Skin epidermis (tissue), 12 donors: ENCODE measurements around the gene BCL7C.
A peak's percentile ranks its signal among the peaks of the same experiment; 100 is the strongest.

Source experiments
- H3K27ac ChIP-seq, 21 experiments: fragments of 200-600 bp; sonication (generic) in 11 of 21; one replicate each; pipeline ENCODE4 v1.5.0; 2020; ENCODE audit warnings: mild to moderate bottlenecking in 3 of 21, inconsistent platforms in 2 of 21, moderate library complexity in 2 of 21
- H3K4me3 ChIP-seq, 7 experiments: fragments of 200-600 bp; sonication (generic) in 2 of 7; one replicate each; pipeline ENCODE4 v1.5.0; 2020; ENCODE audit warnings: inconsistent platforms in 2 of 7, mild to moderate bottlenecking in 2 of 7, moderate library complexity in 1 of 7

BCL7C gene

DNA sequence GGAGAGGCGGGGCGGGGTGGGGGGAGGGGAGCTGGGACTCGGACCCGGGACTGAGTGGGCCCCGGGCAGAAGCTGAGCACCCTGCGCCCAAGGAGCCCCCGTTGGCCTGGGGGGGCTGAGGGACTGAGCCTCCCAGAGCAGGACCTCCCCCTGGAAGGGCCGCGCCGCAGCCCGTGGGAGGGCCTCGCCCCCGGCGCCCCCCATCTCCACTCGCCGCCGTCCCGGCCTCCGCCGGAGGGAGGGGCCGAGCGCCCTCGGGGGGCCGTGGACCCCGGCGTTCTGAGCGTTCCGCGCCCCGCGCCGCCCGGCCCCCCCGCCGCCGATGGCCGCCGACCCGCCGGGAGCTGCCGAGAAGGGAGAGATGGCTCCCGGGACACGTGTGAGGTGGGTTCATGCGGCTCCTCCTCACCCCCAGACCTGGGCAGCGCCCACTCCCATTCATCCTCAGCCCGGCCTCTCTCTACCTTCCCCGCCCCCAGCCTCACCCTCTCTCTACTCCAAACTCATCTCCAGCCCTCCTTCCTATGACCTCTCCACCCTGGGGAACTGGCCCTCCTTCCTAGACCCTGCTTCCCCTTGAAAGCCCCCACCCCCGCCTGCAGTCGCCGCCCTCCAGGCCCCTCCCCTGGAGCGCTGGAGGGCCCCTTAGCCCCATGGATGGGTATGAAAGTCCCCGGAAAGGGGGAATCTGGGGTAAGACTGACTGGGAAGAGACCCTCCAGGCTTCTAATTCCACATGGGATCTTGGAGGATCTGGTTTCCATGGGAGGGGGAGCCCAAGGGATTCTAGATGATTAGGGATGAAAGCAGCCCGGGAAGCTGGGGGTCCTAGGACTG lies 30.4 kb upstream of the BCL7C start:
- peak overlapping the region; percentile 67 to 91 (median 73) for H3K4me3 ChIP-seq
- H3K27ac ChIP-seq: peak overlapping the region; percentile 47 to 96 (median 91)

DNA sequence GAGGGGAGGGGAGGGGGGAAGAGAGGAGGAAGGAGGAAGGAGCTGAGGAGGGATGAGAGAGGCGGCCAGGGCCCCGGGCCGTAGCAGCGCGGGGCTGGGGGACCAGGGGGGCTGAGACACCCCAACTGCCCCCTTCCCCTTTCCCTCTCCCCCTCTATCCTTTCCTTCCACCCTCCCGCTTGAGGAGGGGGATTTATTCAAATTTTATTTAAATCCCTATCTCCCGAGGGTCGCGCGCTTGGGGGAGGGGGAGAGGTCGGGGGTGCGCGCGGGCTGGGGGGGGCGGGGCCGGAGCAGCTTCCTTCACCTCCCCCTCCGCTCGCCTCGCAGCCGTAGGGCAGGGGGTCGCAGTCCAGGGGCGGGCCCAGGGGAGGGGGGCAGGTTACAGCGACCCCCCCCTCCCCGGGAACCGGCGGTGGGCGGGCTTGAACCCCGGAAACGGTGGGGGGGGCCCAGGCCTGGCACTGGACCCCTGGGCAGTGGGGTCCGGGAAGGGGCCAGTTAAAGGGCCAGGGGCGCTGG lies 29.7 kb upstream of the BCL7C start, which contains the start of gene FBXL19:
Gene FBXL19, plus strand, starts transcription at position 19 of the 522 bp plus-strand sequence. CDS start 2,183 bp downstream, outside the sequence.
- H3K27ac ChIP-seq: peak within 1 kb of the TSS; percentile 47 to 96 (median 91)

DNA sequence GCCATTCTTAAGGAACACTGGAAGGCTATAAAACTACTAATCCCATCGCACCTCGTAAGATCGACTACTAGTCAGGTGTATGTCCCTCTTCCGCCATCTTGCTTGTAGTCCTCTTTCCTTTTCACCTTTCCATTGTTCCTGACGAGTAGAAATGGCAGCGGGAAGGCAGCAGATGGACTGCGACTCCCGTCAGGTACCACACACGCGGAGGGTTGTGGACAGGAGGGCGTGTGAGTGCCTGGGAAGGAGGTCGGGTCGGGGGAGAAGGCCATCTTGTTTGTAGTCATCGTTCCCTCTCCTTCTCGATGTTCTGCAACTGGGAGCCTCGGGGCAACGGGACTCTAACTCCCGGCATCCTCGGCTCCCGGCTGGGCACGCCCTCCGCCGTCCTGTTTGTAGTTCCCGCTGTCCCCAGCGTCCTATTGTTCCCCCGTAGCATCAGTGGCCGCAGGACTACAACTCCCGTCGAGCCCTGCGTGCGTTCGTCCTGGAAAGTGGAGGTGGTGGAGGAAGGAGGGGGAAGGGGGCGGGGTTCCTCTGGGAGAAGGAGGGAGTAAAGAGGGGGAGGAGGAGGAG lies 29.2 kb upstream of the BCL7C start:
- Histone ChIP-seq H3K27ac (peak overlapping the region; percentile 24 to 96 (median 91)), H3K4me3 (peak overlapping the region; percentile 67 to 91 (median 73))

More for the DNA sequence above, 29.7 kb upstream of the BCL7C start, which contains the start of gene FBXL19:
- H3K4me3 ChIP-seq: peak within 1 kb of the TSS; percentile 67 to 91 (median 73)

DNA sequence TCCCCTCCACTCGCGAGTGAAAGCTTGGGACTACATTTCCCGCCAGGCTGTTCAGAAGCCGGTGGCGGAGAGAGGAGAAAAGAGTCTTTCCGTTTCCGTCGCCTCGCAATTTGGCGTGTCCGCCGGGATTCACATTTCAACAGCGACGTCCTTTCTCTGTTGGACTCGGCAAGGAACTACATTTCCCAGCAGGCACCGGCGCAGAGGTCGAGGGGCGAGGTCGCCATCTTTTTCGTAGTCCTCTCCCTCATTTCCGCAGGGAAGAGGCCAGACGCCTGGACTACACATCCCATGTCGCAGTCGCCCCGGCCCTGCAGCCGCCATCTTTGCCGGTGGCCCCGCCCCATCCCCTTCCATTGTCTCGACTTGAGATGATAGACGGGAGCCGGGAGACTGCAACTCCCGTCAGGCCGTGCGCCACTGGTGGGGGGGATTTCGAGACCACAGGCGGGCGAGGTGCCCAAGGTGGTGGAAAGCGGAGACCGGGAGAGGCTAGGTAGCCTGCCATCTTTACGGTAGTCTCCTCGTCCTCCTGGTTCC lies 28.6 kb upstream of the BCL7C start:
- H3K27ac ChIP-seq: peak overlapping the region; percentile 24 to 96 (median 91)
- peak overlapping the region; percentile 48 to 91 (median 73) for H3K4me3 ChIP-seq

DNA sequence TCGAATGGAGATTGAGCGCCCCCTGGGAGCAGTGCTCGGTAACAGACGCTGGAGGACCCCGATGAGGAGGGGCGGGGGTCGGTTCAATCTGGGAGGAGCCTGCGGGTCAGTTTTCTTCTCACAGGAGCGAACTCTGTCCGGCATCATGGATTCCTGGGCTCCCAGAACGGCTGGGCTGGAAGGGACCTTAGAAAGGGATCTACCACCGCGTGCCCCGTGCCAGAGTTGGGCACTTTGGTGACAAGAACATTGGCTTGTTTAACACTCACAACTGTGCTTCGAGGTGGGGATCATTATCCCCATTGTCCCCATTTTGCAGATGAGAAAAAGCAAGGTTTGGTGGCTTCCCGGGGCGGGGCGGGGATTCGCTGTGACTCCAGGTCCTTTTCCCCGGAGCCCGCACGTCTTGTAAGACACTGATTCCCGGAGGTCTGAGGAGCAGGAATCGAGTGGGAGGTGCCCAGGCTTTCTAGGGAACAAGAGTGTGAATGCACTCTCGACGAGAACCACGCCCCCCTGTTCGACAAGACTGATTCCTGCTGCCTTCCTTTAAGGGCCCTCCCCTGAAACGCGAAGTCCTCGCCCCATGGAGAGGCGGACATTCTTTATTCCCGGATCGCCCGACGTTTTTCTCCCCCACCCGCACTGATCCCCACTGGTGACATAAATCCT lies 28.0 kb upstream of the BCL7C start:
- Histone ChIP-seq H3K4me3 (peak overlapping the region; percentile 45 to 91 (median 67)), H3K27ac (peak overlapping the region in 20 of 21 experiments; percentile 5 to 96 (median 87))

DNA sequence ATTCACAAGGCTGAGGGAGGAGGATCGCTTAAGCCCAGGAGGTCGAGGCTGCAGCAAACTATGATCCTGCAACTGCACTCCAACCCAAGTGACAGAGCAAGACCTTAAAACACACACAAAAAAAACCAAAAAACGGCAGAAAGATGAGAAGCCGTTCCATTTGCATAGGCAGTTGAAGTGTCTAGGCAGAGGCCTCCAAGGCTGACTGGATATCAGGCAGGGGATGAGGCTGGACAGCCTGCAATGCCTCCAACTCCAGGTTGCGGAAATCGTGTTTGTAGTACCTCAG lies 27.5 kb upstream of the BCL7C start:
- Histone ChIP-seq H3K27ac (peak overlapping the region in 15 of 21 experiments; percentile 5 to 96 (median 91)), H3K4me3 (peak overlapping the region; percentile 45 to 91 (median 67))

DNA sequence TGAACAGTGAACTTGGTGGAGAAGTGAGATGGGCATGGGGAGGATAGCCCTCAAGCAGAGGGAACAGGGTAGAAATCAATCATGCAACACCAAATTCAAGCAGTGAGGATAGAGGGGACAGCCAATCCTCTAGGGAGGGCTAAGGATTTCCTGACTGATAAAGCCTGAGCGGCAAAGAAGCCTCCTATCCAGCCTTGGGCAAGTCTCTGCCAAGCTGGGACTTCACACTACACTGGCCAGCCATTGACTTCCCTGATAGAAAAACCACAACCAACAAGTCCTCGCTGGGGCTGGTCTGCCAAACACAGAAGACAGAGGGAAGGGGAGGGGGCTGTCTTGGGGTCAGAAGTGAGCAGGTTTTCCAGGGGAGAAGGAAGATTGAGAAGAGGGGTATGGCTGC lies 27.0 kb upstream of the BCL7C start:
- Histone ChIP-seq H3K4me3 (no peak overlapping the region), H3K27ac (peak overlapping the region in 1 of 21 experiments; percentile 94)

DNA sequence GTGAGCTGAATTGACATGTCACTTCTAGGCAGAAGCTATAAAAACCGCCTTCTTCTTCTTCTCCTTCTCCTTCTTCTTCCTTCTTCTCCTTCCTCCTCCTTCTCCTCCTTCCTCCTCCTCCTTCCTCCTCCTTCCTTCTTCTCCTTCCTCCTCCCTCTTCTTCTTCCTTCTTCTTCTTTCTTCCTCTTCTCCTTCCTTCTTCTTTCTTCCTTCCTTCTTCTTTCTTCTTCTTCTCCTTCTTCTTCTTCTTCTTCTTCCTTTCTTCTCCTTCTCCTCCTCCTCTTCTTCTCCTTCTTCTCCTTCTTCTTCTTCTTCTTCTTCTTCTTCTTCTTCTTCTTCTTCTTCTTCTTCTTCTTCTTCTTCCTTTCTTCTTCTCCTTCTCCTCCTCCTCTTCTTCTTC lies 24.7 kb upstream of the BCL7C start:
- H3K27ac ChIP-seq: no peak overlapping the region
- no peak overlapping the region for H3K4me3 ChIP-seq

DNA sequence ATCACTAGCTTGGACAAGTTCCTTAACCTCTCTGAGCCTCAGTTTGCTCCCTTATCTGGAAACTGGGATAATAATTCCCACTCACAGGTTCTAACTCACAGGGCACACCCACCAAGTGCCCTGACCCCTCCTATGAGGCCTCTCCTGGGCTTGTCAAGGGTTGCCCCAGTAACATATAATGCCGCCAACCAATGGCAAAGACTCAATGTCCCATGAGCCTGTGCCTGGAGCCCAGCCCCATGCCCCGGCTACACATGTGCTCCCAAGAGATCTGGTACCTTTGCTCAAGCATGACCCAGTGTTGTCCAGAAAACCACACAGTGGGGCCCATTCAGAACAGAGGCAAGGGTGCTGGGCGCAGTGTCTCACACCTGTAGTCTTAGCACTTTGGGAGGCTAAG lies 21.0 kb upstream of the BCL7C start:
- H3K4me3 ChIP-seq: no peak overlapping the region
- H3K27ac ChIP-seq: no peak overlapping the region

DNA sequence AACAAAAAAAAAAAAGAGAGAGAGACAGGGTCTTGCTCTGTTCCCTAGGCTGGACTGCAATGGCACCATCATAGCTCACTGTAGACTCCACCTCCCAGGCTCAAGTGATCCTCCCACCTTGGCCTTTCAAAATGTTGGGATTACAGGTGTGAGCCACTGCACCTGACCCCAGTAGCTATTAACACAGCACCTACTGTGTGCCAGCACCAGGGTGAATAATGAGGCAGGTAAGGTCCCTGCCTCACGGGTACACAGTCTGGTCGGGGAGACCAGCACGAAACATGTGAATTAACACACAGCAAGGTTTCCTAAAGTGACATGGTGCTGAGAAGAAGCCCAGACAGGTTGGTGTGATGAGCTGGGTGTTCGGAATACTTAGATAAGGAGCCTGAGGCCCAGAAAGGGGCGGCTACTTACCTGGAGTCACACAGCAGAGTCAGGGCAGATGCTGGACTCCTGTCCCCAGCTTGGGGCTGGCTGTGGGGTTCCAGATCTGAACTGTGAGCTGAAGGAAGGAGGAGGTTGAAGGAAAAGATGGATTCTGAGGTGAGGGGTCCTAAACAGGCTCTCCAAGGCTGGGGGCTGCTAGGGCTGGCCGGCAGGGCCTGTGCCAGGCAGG lies 19.0 kb upstream of the BCL7C start:
- Histone ChIP-seq H3K4me3 (no peak overlapping the region), H3K27ac (peak overlapping the region in 1 of 21 experiments; percentile 26)

DNA sequence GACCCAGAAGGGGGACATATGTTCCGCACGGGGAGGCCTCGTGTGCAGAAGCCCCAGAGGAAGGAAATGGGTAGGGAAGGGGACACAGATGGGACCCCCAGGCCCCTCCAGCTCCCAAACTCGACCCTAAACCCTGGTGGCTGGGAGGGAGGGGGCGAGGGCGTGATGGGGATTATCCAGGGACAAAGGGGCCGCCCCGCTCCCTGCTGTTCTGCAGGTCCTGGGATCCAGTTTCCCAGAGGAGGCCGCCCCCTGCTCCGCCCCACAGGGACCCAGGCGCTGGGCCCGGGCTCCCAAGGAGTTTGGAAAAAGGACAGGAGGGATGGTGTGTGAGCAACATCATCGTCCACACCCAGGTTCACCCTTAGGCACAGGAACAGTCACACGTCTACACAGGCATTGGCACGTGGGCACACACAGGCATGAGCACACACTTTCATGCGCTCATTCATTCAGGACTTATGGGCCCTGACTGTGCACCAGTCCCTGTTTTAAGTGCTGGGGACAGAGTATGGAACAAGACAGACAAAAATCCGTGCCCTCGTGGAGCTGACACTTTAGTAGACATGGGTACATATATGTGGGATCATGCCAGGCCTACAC lies 16.7 kb upstream of the BCL7C start:
- Histone ChIP-seq H3K27ac (peak overlapping the region in 2 of 21 experiments; percentile 36 to 60), H3K4me3 (no peak overlapping the region)

DNA sequence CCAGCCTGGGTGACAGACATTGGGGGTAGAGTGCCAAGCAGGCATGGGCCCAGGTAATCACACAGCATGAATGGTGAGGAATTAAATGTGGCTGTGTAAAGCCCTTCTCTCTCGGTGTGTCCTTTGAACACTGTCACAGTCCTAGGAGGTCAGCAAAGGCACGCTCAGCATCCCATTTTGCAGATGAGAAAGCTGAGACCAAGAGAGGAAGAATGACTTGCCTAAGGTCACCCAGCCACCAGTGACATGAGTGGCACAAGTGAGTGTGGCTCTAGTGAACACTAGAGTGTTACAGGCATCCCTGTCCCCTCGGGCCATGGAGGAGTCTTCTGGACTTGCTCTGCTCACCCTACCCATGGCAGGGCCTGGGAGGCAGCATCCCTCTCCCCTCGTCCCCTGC lies 13.2 kb upstream of the BCL7C start:
- H3K4me3 ChIP-seq: no peak overlapping the region

DNA sequence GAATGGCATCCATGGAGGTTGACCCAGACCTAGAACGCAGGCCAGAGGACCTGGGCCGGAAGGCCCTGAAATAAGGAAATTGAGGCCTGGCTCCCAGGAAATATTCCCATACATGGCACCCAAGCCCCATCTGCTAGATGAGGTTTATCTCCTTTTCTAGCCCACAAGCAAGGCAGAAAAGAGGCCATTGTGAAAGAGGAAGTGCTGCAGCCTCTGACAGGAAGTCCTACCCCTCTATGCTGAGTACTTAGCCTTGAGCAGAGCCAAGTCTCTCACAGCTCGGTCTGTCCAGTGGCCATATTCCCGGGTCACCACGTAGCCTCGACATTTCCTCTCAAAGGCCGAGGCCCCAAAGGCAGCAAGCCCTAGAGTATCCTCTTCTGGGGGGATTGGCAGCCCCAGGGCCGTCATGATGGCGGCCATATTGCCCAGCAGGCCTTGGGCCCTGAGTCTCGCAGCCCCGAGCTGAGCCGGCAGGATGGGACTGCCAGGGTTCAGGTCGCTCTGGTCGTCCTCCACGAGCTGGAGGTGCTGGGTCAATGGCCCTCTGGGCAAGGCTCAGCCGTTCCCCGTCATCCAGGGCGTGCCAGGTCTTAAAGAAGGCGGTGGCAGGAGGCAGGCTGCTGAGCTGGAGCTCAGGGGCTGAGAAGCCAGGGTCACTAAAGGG lies 10.4 kb upstream of the BCL7C start:
- Histone ChIP-seq H3K27ac (peak overlapping the region in 20 of 21 experiments; percentile 20 to 97 (median 90)), H3K4me3 (no peak overlapping the region)

More for the DNA sequence above, 13.2 kb upstream of the BCL7C start:
- no peak overlapping the region for H3K27ac ChIP-seq

DNA sequence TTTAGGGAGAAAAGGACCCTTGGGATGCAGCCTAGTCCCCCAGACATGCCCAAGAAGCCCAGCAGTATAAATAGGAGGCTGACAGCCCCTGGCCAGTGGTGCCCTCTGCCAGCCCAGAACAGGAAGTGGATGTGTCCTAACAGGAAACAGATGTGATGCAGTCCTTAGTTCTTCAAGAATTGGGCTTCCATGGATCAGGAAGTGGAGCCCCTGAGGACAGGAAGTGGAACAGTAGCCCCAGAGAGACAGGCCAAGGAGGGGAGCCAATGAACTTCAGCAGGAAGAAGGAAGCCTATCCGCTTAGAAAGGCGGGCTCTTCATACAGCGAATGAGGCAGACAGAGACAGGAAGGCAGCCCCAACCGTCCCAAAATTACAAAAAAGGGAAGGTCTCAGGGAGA lies 9.7 kb upstream of the BCL7C start:
- Histone ChIP-seq H3K27ac (peak overlapping the region in 20 of 21 experiments; percentile 20 to 97 (median 91)), H3K4me3 (no peak overlapping the region)

DNA sequence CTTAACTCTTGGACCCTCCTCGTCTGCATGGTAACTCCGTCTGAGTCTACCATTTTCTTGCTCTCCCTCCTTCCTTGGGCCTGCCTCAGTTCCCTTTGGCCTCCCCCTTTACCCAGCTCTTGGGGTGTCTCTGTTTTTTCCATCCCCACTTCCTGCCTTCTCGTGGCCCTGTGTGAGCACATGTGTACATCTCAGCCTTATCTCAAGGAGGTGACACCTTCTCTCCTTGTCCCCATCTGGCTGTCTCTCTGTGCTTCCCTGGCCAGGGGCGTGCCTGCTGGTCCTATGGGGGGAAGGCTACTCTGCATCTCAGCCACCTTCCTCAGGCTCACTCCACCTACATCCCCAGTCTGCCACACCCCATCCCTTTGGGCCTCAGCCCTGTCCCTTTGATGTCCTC lies 9.1 kb upstream of the BCL7C start:
- Histone ChIP-seq H3K27ac (peak overlapping the region in 20 of 21 experiments; percentile 85 to 97 (median 91)), H3K4me3 (peak overlapping the region in 2 of 7 experiments; percentile 37 to 48)

DNA sequence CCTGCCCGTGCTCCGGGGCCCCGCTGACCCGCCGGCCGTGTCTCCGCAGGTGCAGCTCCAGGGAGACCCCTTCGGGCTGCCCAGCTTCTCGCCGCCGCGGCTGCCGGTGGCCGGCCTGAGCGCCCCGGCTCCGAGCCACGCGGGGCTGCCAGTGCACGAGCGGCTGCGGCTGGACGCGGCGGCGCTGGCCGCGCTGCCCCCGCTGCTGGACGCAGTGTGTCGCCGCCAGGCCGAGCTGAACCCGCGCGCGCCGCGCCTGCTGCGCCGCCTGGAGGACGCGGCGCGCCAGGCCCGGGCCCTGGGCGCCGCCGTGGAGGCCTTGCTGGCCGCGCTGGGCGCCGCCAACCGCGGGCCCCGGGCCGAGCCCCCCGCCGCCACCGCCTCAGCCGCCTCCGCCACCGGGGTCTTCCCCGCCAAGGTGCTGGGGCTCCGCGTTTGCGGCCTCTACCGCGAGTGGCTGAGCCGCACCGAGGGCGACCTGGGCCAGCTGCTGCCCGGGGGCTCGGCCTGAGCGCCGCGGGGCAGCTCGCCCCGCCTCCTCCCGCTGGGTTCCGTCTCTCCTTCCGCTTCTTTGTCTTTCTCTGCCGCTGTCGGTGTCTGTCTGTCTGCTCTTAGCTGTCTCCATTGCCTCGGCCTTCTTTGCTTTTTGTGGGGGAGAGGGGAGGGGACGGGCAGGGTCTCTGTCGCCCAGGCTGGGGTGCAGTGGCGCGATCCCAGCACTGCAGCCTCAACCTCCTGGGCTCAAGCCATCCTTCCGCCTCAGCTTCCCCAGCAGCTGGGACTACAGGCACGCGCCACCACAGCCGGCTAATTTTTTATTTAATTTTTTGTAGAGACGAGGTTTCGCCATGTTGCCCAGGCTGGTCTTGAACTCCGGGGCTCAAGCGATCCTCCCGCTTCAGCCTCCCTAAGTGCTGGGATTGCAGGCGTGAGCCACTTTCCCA lies 8.4 kb upstream of the BCL7C start:
- H3K4me3 ChIP-seq: peak overlapping the region; percentile 37 to 57 (median 47)
- peak overlapping the region; percentile 80 to 97 (median 91) for H3K27ac ChIP-seq
